ENCODE results near the gene APOL2.

- no peak for TF ChIP-seq CTCF (conservative IDR thresholded peaks at IDR 0.05 in 1 of 2, IDR thresholded peaks at IDR 0.05 in 1 of 2; ENCODE audit: extremely low read depth in 1 of 2, insufficient read depth in 1 of 2, low read depth in 1 of 2, low read length in 2 of 2)
- no peak for TF ChIP-seq EZH2 (IDR thresholded peaks at IDR 0.05; ENCODE audit: borderline replicate concordance, low read length)
These were observed 23.3 kb downstream of the APOL2 start for GRCh38 chr22:36215981-36216380.

Measured in mammary epithelial cell (primary cell).